ENCODE results near the gene EXOSC9.
A peak's percentile ranks its signal among the peaks of the same experiment; 100 is the strongest.

EXOSC9 gene

DNA sequence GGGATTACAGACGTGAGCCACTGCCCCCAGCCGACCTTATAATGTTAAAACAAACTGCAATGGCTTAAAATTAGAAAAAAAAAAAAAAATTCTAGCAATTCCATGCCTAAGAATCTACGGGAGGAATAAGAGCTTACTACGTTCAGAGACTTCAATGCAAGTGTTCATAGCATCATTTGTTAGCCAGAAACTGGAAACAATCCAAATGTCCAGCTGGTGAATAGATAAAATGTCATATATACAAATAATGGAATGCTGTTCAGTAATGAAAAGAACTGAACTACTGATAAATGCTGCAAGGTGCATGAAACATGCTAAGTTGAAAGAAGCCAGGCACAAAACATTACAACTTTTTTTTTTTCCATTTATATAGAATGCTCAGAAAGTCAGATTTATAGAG, 5.3 kb downstream of the EXOSC9 start:
- peaks cover 5% of the 10 kb centered on the region; the same call in 1 of the 2 replicates for H3K4me1 ChIP-seq (ENCODE audit: insufficient read depth, low read length)
- WGBS: 97% methylated on average over 4 of the region's 4 CpGs
- peaks cover 93% of the 10 kb centered on the region for H3K36me3 ChIP-seq (ENCODE audit: insufficient read depth, low read length)
- H3K9ac ChIP-seq (ENCODE audit: low read depth, low read length): no peak overlapping the region
- no peak overlapping the region for H3K27ac ChIP-seq (ENCODE audit: low read depth, low read length)
- H3K27me3 ChIP-seq (ENCODE audit: insufficient read depth, low read length): no peaks in the 10 kb centered on the region
- no peaks in the 10 kb centered on the region for H3K9me3 ChIP-seq (ENCODE audit: insufficient read depth, low read depth, low read length)
- H3K4me3 ChIP-seq (ENCODE audit: low read length): no peak overlapping the region

DNA sequence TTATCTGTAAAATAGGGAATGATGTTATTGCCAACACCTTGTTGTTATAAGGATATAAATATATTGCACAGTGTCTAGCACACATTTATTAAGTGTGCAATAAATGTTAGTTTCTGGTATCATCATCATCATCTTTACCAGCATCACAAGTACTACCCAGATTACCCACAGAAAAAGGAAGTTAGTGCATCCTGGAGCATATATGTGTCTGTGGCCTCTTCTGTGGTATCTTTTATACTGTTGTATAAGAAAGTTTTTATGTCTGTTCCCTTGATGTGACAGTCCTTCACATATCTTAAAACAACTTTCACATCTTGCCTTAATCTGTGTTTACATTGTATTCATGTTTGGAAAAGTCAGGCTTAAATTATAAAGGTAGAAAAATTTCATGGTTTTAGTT, 10.0 kb downstream of the EXOSC9 start:
- H3K27ac ChIP-seq (ENCODE audit: low read depth, low read length): no peak overlapping the region
- H3K4me1 ChIP-seq (ENCODE audit: insufficient read depth, low read length): no peaks in the 10 kb centered on the region
- H3K9ac ChIP-seq (ENCODE audit: low read depth, low read length): no peak overlapping the region
- peaks cover 100% of the 10 kb centered on the region for H3K36me3 ChIP-seq (ENCODE audit: insufficient read depth, low read length)
- H3K4me3 ChIP-seq (ENCODE audit: low read length): no peak overlapping the region
- H3K27me3 ChIP-seq (ENCODE audit: insufficient read depth, low read length): no peaks in the 10 kb centered on the region
- no peaks in the 10 kb centered on the region for H3K9me3 ChIP-seq (ENCODE audit: insufficient read depth, low read depth, low read length)

DNA sequence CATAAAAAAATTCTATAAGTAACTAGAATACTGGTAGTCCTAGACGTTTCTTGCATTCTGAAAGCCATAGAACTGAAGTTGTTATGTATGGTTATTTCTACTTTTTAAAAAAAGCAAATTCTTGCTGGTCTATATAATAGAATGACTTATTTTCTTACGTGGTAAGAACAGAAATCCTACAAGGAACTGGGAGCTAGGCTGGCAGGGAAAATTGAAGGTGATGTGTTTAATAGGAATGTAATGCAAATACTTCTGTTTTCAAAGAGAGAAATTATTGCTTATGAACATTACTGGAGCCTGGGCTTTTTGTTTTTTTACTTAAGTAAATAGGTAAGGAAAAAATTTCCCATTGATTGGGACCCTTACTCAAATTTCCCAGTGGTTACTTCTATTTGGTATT, 13.6 kb downstream of the EXOSC9 start:
- no peak overlapping the region for H3K9ac ChIP-seq (ENCODE audit: low read depth, low read length)
- peaks cover 100% of the 10 kb centered on the region for H3K36me3 ChIP-seq (ENCODE audit: insufficient read depth, low read length)
- no peak overlapping the region for H3K27ac ChIP-seq (ENCODE audit: low read depth, low read length)
- H3K4me3 ChIP-seq (ENCODE audit: low read length): no peak overlapping the region
- no peaks in the 10 kb centered on the region for H3K9me3 ChIP-seq (ENCODE audit: insufficient read depth, low read depth, low read length)
- no peaks in the 10 kb centered on the region for H3K4me1 ChIP-seq (ENCODE audit: insufficient read depth, low read length)
- H3K27me3 ChIP-seq (ENCODE audit: insufficient read depth, low read length): no peaks in the 10 kb centered on the region
- WGBS: 96% methylated on average over 2 of the region's 2 CpGs

DNA sequence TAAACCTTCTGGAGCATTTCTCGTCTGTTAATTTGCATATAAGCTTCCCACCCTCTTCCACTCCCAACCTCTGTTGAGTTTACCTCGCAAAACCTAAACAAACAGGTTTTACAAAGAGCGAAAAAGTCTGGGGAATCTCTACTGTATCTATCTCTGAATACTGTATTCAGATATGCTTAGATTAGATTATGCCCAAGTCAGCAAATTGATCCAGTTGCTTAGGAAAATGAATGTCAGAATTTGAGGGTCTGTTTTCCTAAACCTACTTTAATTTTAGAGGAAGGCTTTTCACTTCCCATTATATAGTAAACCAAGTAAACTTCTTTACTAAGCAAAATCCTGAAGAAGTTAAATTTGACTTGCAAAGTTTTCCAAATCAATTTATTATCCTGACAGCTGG, 15.9 kb downstream of the EXOSC9 start:
- H3K4me3 ChIP-seq (ENCODE audit: low read length): no peak overlapping the region
- H3K4me1 ChIP-seq (ENCODE audit: insufficient read depth, low read length): peaks cover 5% of the 10 kb centered on the region
- H3K9me3 ChIP-seq (ENCODE audit: insufficient read depth, low read depth, low read length): no peaks in the 10 kb centered on the region
- no peak overlapping the region for H3K9ac ChIP-seq (ENCODE audit: low read depth, low read length)
- H3K36me3 ChIP-seq (ENCODE audit: insufficient read depth, low read length): peaks cover 99% of the 10 kb centered on the region
- no peak overlapping the region for H3K27ac ChIP-seq (ENCODE audit: low read depth, low read length)
- WGBS: 95% methylated on average over 3 of the region's 3 CpGs
- no peaks in the 10 kb centered on the region for H3K27me3 ChIP-seq (ENCODE audit: insufficient read depth, low read length)

DNA sequence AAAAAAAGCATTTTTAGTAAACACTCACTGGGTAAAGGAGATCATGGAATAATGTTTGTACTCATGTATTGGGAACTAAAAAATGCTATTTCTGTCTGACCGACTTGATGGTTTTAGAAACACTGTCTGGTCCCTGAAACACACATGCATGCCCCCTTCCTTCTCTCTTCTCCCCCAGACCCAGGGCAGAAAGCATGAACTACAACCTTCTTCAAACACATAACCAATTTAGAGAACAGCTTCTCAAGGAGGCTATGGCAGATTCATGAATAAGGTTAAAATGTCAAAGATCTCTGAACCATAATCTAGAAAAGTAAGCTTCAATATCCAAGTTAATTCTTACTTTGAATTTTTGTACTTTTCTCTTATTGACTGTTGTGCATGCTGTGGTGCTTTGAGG, 16.6 kb downstream of the EXOSC9 start:
- Histone ChIP-seq H3K9me3 (ENCODE audit: insufficient read depth, low read depth, low read length) (no peaks in the 10 kb centered on the region), H3K4me1 (ENCODE audit: insufficient read depth, low read length) (peaks cover 10% of the 10 kb centered on the region), H3K27me3 (ENCODE audit: insufficient read depth, low read length) (no peaks in the 10 kb centered on the region), H3K27ac (ENCODE audit: low read depth, low read length) (no peak overlapping the region), H3K36me3 (ENCODE audit: insufficient read depth, low read length) (peaks cover 97% of the 10 kb centered on the region), H3K9ac (ENCODE audit: low read depth, low read length) (no peak overlapping the region), H3K4me3 (ENCODE audit: low read length) (no peak overlapping the region)
- 86% methylated on average over 1 of the region's 1 CpG for WGBS

DNA sequence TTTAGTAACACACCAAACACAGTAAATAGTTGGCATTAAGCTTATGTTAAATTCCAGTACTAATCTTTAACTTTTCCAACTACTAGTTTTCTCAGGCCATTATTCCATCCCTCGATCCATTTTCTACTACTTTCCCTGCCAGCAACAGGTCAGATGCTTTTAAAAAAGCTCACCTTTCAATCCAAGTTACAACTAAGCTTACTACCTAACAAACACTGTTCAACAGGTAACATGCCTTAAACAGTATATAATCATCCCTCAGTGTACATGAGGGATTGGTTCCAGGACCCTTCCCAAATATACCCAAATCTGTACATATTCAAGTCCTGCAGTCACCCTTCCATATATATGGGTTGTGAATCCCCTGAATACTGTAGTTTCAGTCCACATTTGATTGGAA, 17.1 kb downstream of the EXOSC9 start:
- no peak overlapping the region for H3K27ac ChIP-seq (ENCODE audit: low read depth, low read length)
- H3K9me3 ChIP-seq (ENCODE audit: insufficient read depth, low read depth, low read length): no peaks in the 10 kb centered on the region
- H3K4me1 ChIP-seq (ENCODE audit: insufficient read depth, low read length): peaks cover 10% of the 10 kb centered on the region
- H3K36me3 ChIP-seq (ENCODE audit: insufficient read depth, low read length): peaks cover 92% of the 10 kb centered on the region
- H3K4me3 ChIP-seq (ENCODE audit: low read length): no peak overlapping the region
- 43% methylated on average over 1 of the region's 1 CpG for WGBS
- H3K27me3 ChIP-seq (ENCODE audit: insufficient read depth, low read length): no peaks in the 10 kb centered on the region
- H3K9ac ChIP-seq (ENCODE audit: low read depth, low read length): no peak overlapping the region

DNA sequence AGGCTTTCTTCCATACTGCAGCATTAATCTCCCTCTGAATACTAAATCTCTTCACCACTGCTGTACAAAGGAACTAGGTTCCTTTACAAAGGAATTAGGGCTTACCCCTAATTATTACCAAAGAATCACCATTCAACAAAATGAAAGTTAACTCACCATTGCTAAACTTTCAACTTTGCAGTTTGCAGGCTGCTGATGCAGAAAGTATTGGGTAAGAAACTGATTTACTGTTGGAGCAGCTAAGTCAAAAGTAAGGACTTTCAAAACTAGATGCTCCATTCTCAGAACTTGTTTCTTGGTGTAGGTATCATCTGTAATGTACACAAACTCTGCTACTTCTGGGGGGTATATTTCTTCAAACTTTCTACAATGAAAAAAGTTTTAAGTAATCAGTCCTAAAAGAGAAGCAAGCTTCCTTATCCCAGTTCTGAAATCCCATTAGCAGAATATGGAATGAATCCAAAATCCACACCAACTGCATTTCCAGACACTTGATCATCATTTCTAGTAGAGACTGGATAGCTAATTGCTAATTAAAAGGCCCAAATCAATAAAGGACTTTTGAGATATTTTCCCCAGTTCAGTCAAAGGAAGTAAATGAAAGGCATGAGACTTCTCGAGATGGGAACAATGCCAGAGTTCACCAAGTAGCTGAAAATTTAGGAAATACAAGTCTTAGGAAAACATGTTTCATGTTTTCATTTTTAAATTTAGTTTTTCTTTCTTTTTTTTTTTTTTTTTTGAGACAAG, 18.3 kb downstream of the EXOSC9 start:
- Histone ChIP-seq H3K9ac (ENCODE audit: low read depth, low read length) (no peak overlapping the region), H3K36me3 (ENCODE audit: insufficient read depth, low read length) (peaks cover 80% of the 10 kb centered on the region), H3K27me3 (ENCODE audit: insufficient read depth, low read length) (no peaks in the 10 kb centered on the region), H3K4me1 (ENCODE audit: insufficient read depth, low read length) (peaks cover 13% of the 10 kb centered on the region), H3K27ac (ENCODE audit: low read depth, low read length) (no peak overlapping the region), H3K9me3 (ENCODE audit: insufficient read depth, low read depth, low read length) (no peaks in the 10 kb centered on the region), H3K4me3 (ENCODE audit: low read length) (no peak overlapping the region)
- WGBS: 95% methylated on average over 1 of the region's 1 CpG

DNA sequence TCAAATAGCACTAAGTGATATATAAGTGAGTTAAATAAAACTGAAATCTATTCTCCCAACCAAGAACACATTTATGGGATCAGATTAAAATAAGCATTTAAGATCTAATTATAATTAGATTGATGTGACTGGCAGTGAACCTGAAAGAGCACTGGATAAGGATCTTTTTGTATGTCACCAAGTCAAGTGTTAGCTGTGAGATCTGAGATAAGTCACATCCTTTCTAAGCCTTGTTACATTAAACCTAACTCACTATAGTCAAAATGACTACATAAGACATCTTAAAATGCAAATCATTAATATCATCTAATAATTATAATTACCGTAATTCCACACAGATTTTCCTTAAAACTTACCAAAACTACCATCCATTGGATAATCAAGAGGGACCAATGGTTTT, 20.9 kb downstream of the EXOSC9 start:
- Histone ChIP-seq H3K4me3 (ENCODE audit: low read length) (peak overlapping the region; percentile 91), H3K9ac (ENCODE audit: low read depth, low read length) (peak overlapping the region; percentile 93; the same call in 1 of the 2 replicates), H3K9me3 (ENCODE audit: insufficient read depth, low read depth, low read length) (no peaks in the 10 kb centered on the region), H3K4me1 (ENCODE audit: insufficient read depth, low read length) (peaks cover 14% of the 10 kb centered on the region), H3K36me3 (ENCODE audit: insufficient read depth, low read length) (peaks cover 56% of the 10 kb centered on the region), H3K27ac (ENCODE audit: low read depth, low read length) (no peak overlapping the region), H3K27me3 (ENCODE audit: insufficient read depth, low read length) (no peaks in the 10 kb centered on the region)
- 88% methylated on average over 1 of the region's 1 CpG for WGBS

DNA sequence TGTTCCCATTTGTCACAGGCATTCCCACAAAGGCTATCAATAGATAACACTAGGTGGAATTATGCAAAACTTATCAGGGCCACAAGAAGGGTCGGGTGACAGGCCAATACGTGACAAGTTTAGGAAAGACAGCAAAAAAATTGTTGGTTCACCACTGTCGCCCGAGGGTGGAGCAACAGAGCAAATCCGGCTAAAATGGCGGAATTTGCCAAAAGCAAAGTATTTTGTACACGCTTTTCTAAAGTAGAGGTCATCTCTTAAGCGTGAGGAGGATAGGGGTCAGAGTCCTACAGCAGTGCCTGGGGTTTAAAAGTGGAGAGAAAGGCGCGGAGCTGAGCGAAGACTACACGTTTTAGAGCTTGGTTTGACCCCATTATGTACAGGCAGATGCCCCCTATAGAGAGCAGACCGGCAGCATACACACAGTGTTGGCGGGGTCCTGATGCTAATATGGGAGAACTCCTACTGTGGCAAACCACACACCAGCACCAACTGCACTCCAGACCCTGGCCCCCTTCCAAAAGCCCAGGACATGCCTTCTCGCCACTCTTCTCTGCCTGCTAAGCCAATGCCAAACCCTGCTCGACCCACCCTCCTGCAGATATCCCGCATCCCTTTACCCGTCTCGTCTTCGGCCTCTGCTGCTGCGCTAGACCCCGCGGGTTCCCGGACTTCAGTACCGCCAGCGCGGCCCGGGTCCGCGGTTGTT, 21.8 kb downstream of the EXOSC9 start:
- Histone ChIP-seq H3K9ac (ENCODE audit: low read depth, low read length) (peak overlapping the region; percentile 93), H3K36me3 (ENCODE audit: insufficient read depth, low read length) (peaks cover 54% of the 10 kb centered on the region)
- WGBS: under 1% methylated on average over 30 of the region's 30 CpGs

DNA sequence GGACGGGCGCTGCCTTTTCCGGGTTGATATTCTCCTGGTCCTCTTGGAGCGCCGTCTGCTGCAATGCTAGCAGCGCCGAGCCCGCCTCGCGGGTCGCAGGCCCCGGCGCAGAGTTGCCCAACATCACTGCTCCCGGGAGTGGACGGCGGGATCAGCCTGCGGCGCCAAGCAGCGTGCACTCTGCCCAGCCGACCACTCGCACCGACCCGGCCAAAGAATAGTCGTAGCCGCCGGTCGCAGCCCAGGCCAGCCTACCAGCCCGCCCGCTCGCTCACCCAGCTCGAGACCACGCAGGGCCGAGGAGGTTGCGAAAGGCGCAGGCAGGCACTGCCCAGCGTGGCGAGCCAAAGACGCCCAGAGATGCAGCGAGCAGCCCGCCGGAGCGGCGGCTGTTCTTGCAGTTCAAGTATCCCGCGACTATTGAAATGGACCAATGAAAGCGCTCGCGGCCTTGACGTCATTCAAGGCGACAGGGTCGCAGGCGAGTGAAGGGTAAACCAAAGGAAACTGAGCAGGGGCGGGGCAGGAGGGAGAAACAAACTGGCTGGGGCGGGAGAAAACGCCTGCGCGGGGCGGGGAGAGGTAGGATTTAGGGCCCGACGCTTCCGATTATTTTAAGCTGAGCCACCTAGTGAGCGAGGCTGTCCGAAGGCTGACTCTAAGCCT, 22.5 kb downstream of the EXOSC9 start, which contains the start of gene CCNA2:
Gene CCNA2 (minus strand): TSS at position 379 of the 666 bp plus-strand sequence. CDS start 255 bp downstream, at position 124.
- Histone ChIP-seq H3K27ac (ENCODE audit: low read depth, low read length) (peak within 1 kb of the TSS; percentile 91), H3K36me3 (ENCODE audit: insufficient read depth, low read length) (peaks cover 52% of the 10 kb centered on the region), H3K27me3 (ENCODE audit: insufficient read depth, low read length) (no peaks in the 10 kb centered on the region), H3K4me3 (ENCODE audit: low read length) (peak within 1 kb of the TSS; percentile 91), H3K9ac (ENCODE audit: low read depth, low read length) (peak within 1 kb of the TSS; percentile 93), H3K9me3 (ENCODE audit: insufficient read depth, low read depth, low read length) (no peaks in the 10 kb centered on the region), H3K4me1 (ENCODE audit: insufficient read depth, low read length) (peaks cover 14% of the 10 kb centered on the region)
- WGBS: under 1% methylated on average over 63 of the region's 63 CpGs

More for the DNA sequence above, 21.8 kb downstream of the EXOSC9 start:
- Histone ChIP-seq H3K4me3 (ENCODE audit: low read length) (peak overlapping the region; percentile 91), H3K4me1 (ENCODE audit: insufficient read depth, low read length) (peaks cover 14% of the 10 kb centered on the region), H3K27ac (ENCODE audit: low read depth, low read length) (peak overlapping the region; percentile 91), H3K27me3 (ENCODE audit: insufficient read depth, low read length) (no peaks in the 10 kb centered on the region), H3K9me3 (ENCODE audit: insufficient read depth, low read depth, low read length) (no peaks in the 10 kb centered on the region)

DNA sequence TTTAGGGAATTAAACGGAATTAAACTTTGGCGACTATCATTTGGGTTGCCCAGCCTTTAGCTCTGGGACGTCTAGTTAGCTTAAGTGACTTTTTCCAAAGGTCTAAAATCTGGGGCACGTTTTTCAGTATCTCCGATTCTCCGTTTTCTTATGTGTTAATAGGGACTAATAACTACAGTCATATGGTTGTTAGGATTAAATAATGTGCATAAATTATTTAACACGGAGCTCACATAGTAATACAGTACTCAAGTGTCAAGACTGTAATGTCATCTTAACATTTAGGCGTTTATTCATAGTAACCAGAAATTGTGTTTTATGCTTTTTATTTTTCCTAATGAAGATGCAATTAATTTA, 23.0 kb downstream of the EXOSC9 start:
- 26% methylated on average over 8 of the region's 8 CpGs for WGBS
- peak overlapping the region; percentile 80 for H3K9ac ChIP-seq (ENCODE audit: low read depth, low read length)
- H3K36me3 ChIP-seq (ENCODE audit: insufficient read depth, low read length): peaks cover 47% of the 10 kb centered on the region
- H3K27ac ChIP-seq (ENCODE audit: low read depth, low read length): peak overlapping the region; percentile 62
- peak overlapping the region; percentile 91 for H3K4me3 ChIP-seq (ENCODE audit: low read length)
- no peaks in the 10 kb centered on the region for H3K27me3 ChIP-seq (ENCODE audit: insufficient read depth, low read length)
- H3K9me3 ChIP-seq (ENCODE audit: insufficient read depth, low read depth, low read length): no peaks in the 10 kb centered on the region
- peaks cover 14% of the 10 kb centered on the region for H3K4me1 ChIP-seq (ENCODE audit: insufficient read depth, low read length)

Measured in HUES64 (cell line).